GM19238 (cell line): ENCODE measurements around the gene AIFM3.

Source experiments
- DNase-seq: peaks from one replicate; pipeline ENCODE4 v3.0.0; 2011; ENCODE audit warnings: low spot score; ENCODE audit not compliant: insufficient read length

The AIFM3 gene

GRCh38 chr22:21025763-21026755, 59.0 kb downstream of the AIFM3 start:
- DNase-seq = no peak

GRCh38 chr22:21026783-21027692, 60.0 kb downstream of the AIFM3 start:
- no peak for DNase-seq

GRCh38 chr22:21028277-21029251, 61.5 kb downstream of the AIFM3 start:
- DNase-seq = no peak

GRCh38 chr22:21029486-21030025, 62.5 kb downstream of the AIFM3 start:
- DNase-seq = no peak

- no peak for DNase-seq
Measured at GRCh38 chr22:21030032-21030431, 63.0 kb downstream of the AIFM3 start.
